22Rv1 (cell line): ENCODE measurements around the gene UCK2.

ENCODE experiments used
- ZFX ChIP-seq: fragments of 450-650 bp; IDR thresholded peaks from 2 replicates; pipeline ENCODE4 v1.6.1; 2017; ENCODE audit warnings: antibody characterized with exemption, borderline replicate concordance
- TF ChIP-seq, protein P1 (sequence below): fragments of 450-650 bp; IDR thresholded peaks from 2 replicates; pipeline ENCODE4 v1.5.1; 2017; ENCODE audit warnings: mild to moderate bottlenecking

DNA sequence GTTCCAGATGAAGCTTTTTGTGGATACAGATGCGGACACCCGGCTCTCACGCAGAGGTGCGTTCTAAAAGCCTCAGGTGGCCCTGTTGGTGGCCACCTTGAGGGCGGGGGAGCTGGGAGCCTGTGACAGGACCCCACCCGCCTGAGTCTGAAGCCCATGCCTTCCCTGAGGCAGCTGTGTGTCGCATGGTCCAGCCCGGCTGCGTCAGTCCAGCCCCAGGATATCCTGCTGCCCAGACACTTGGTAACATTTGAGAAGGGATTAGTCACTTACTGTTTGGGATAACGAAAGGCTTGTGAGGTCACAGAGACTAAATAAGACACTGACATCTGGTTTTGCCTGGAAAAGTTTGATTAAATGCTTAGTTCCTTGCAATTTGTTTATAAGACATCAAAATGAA, 68.9 kb downstream of the UCK2 start:
- TF ChIP-seq, protein P1, sequence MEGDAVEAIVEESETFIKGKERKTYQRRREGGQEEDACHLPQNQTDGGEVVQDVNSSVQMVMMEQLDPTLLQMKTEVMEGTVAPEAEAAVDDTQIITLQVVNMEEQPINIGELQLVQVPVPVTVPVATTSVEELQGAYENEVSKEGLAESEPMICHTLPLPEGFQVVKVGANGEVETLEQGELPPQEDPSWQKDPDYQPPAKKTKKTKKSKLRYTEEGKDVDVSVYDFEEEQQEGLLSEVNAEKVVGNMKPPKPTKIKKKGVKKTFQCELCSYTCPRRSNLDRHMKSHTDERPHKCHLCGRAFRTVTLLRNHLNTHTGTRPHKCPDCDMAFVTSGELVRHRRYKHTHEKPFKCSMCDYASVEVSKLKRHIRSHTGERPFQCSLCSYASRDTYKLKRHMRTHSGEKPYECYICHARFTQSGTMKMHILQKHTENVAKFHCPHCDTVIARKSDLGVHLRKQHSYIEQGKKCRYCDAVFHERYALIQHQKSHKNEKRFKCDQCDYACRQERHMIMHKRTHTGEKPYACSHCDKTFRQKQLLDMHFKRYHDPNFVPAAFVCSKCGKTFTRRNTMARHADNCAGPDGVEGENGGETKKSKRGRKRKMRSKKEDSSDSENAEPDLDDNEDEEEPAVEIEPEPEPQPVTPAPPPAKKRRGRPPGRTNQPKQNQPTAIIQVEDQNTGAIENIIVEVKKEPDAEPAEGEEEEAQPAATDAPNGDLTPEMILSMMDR, result no peak
- no peak for TF ChIP-seq ZFX
